ENCODE results near the gene AHCTF1.

AHCTF1 gene

GRCh38 chr1:246925997-246926626 lies 5.6 kb downstream of the AHCTF1 start:
- TF ChIP-seq TAF1 (IDR thresholded peaks at IDR 0.05; ENCODE audit: low read depth) (no peak), ZBTB7A (IDR thresholded peaks at IDR 0.05; ENCODE audit: low read depth) (no peak), CREB1 (IDR thresholded peaks at IDR 0.05; ENCODE audit: low read depth) (no peak), TEAD4 (IDR thresholded peaks at IDR 0.05) (no peak), CEBPB (IDR thresholded peaks at IDR 0.05) (no peak), NFIC (IDR thresholded peaks at IDR 0.05) (no peak)

- TF ChIP-seq TAF1 (IDR thresholded peaks at IDR 0.05; ENCODE audit: low read depth) (no peak), RAD21 (IDR thresholded peaks at IDR 0.05; ENCODE audit: low read depth) (no peak), MAX (IDR thresholded peaks at IDR 0.05) (no peak), EGR1 (IDR thresholded peaks at IDR 0.05) (no peak), REST (IDR thresholded peaks at IDR 0.05; ENCODE audit: low read depth) (no peak), ZBTB7A (IDR thresholded peaks at IDR 0.05; ENCODE audit: low read depth) (no peak), FOXM1 (IDR thresholded peaks at IDR 0.05; ENCODE audit: borderline replicate concordance, low read depth) (no peak), EP300 (IDR thresholded peaks at IDR 0.05; ENCODE audit: borderline replicate concordance) (no peak), TCF12 (IDR thresholded peaks at IDR 0.05; ENCODE audit: low read depth) (no peak), TEAD4 (IDR thresholded peaks at IDR 0.05) (no peak), CEBPB (IDR thresholded peaks at IDR 0.05) (no peak), NFIC (IDR thresholded peaks at IDR 0.05) (no peak), CREB1 (IDR thresholded peaks at IDR 0.05; ENCODE audit: low read depth) (no peak), YY1 (IDR thresholded peaks at IDR 0.05; ENCODE audit: low read depth) (no peak)
- TF ChIP-seq, protein P1, sequence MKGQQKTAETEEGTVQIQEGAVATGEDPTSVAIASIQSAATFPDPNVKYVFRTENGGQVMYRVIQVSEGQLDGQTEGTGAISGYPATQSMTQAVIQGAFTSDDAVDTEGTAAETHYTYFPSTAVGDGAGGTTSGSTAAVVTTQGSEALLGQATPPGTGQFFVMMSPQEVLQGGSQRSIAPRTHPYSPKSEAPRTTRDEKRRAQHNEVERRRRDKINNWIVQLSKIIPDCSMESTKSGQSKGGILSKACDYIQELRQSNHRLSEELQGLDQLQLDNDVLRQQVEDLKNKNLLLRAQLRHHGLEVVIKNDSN (IDR thresholded peaks at IDR 0.05) = no peak
Measured at GRCh38 chr1:246923900-246924299, 7.8 kb downstream of the AHCTF1 start.

DNA sequence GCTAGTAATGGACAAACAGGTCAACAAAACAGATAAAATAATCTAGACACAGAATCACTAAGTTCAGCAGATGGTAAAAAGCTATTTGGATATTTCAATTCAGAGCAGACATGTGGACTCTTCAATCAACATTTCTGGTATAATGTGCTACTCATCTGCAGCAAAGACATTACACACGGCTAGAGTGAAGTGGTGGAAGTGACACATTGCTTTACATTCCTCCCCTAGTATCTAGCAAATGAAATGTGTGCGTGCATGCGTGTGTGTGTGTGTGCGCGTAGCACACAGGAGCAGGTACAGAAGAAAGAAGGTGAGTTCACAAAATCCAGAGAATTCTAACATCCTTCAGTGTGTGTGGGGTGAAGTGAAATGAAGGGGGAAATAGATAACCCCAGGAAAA lies 8.3 kb downstream of the AHCTF1 start:
- TF ChIP-seq EP300 (IDR thresholded peaks at IDR 0.05; ENCODE audit: borderline replicate concordance) = no peak
- no peak for TF ChIP-seq FOXM1 (IDR thresholded peaks at IDR 0.05; ENCODE audit: borderline replicate concordance, low read depth)
- TF ChIP-seq EGR1 (IDR thresholded peaks at IDR 0.05) = no peak
- TF ChIP-seq REST (IDR thresholded peaks at IDR 0.05; ENCODE audit: low read depth) = no peak
- no peak for TF ChIP-seq NFIC (IDR thresholded peaks at IDR 0.05)
- no peak for TF ChIP-seq RAD21 (IDR thresholded peaks at IDR 0.05; ENCODE audit: low read depth)
- no peak for TF ChIP-seq MAX (IDR thresholded peaks at IDR 0.05)
- TF ChIP-seq YY1 (IDR thresholded peaks at IDR 0.05; ENCODE audit: low read depth) = no peak
- no peak for TF ChIP-seq ZBTB7A (IDR thresholded peaks at IDR 0.05; ENCODE audit: low read depth)
- no peak for TF ChIP-seq TAF1 (IDR thresholded peaks at IDR 0.05; ENCODE audit: low read depth)
- TF ChIP-seq CEBPB (IDR thresholded peaks at IDR 0.05) = no peak
- TF ChIP-seq TEAD4 (IDR thresholded peaks at IDR 0.05) = no peak

GRCh38 chr1:246921481-246921880 lies 10.3 kb downstream of the AHCTF1 start:
- no peak for TF ChIP-seq EP300 (IDR thresholded peaks at IDR 0.05; ENCODE audit: borderline replicate concordance)
- TF ChIP-seq EGR1 (IDR thresholded peaks at IDR 0.05) = no peak
- no peak for TF ChIP-seq REST (IDR thresholded peaks at IDR 0.05; ENCODE audit: low read depth)
- TF ChIP-seq TEAD4 (IDR thresholded peaks at IDR 0.05) = no peak
- TF ChIP-seq FOXM1 (IDR thresholded peaks at IDR 0.05; ENCODE audit: borderline replicate concordance, low read depth) = no peak
- no peak for TF ChIP-seq TAF1 (IDR thresholded peaks at IDR 0.05; ENCODE audit: low read depth)
- TF ChIP-seq ZBTB7A (IDR thresholded peaks at IDR 0.05; ENCODE audit: low read depth) = no peak
- TF ChIP-seq NFIC (IDR thresholded peaks at IDR 0.05) = no peak
- TF ChIP-seq YY1 (IDR thresholded peaks at IDR 0.05; ENCODE audit: low read depth) = no peak
- no peak for TF ChIP-seq CEBPB (IDR thresholded peaks at IDR 0.05)
- no peak for TF ChIP-seq RAD21 (IDR thresholded peaks at IDR 0.05; ENCODE audit: low read depth)
- TF ChIP-seq CREB1 (IDR thresholded peaks at IDR 0.05; ENCODE audit: low read depth) = no peak
- TF ChIP-seq MAX (IDR thresholded peaks at IDR 0.05) = no peak
- no peak for TF ChIP-seq TCF12 (IDR thresholded peaks at IDR 0.05; ENCODE audit: low read depth)
- TF ChIP-seq, protein P1 (IDR thresholded peaks at IDR 0.05) = no peak

Measured in Ishikawa (cell line).